Hypothalamus (tissue), 51 donors: ENCODE data around the gene GNAT1.

Source experiments
- DNase-seq, 51 donors: peaks; one replicate each; lab custom pipeline; 2025; lab: John Stamatoyannopoulos, UW

GNAT1 gene

GRCh38 chr3:50174947-50175524 is 16.4 kb upstream of the GNAT1 start:
- DNase-seq, result no peak

DNA sequence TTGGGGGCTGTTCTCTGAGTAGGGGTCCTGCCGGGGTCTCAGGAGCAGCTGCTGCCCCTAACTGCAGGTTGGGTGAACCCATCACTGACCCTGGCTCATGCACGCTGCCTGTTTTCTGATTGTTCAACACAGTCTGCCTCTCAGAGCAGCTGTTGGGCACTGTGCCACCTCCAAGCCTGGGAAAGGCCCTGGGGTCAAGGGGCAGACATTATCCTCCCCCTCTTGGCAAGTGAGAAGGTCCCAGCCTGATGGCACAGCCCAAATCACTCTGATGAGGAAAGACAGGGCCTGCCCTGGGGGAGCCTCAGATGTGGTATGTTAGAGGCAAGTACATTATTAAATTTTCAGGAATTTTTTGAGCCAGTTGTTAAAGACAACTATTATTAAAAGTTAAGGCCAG is 14.1 kb upstream of the GNAT1 start:
- DNase-seq, result peak in 1 of 51 donors; percentile 7

GRCh38 chr3:50179710-50180109 is 11.7 kb upstream of the GNAT1 start:
- DNase-seq, result no peak

GRCh38 chr3:50181985-50182384 is 9.4 kb upstream of the GNAT1 start:
- DNase-seq, result no peak

DNA sequence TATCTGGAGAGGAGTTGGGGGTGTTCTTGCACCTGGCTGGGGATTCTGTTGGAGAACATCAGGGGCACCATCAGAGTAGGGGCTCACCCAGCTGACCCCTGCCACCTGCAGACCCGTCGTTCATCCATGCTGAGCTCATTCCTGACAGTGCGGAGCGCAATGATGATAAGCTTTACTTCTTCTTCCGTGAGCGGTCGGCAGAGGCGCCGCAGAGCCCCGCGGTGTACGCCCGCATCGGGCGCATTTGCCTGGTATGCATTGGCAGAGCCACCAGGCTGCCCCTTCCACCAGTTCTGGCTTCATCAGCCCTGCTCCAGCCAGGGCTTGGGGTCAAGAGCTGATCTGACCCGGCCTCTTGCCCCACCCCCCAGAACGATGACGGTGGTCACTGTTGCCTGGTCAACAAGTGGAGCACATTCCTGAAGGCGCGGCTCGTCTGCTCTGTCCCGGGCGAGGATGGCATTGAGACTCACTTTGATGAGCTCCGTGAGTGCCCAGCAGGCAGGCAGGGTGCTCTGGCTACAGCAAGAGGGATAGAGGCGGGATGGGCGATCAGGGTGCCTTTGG is 8.8 kb upstream of the GNAT1 start:
- DNase-seq, result no peak

DNA sequence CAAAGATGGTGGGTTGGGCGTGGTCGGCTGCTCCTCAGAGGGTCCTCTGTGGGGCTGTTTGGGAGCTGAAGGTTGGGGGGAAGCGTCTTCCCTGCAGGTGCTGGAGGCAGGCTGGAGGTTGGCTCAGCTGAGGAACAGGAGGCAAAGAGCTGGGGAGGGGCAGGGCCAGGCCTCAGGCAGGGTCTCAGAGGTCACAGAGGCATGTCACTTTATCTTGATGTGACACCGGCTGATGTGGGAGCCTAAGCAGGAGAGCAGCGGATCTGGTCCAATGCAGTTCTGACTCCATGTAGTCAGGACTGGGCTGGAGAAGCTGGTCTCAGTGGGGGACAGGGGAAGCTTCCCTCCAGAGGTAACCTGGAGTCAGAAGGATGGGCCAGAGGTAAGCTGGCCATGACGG is 7.7 kb upstream of the GNAT1 start:
- DNase-seq, result no peak

- DNase-seq, result no peak
Observed at GRCh38 chr3:50184242-50184978, 7.0 kb upstream of the GNAT1 start.

DNA sequence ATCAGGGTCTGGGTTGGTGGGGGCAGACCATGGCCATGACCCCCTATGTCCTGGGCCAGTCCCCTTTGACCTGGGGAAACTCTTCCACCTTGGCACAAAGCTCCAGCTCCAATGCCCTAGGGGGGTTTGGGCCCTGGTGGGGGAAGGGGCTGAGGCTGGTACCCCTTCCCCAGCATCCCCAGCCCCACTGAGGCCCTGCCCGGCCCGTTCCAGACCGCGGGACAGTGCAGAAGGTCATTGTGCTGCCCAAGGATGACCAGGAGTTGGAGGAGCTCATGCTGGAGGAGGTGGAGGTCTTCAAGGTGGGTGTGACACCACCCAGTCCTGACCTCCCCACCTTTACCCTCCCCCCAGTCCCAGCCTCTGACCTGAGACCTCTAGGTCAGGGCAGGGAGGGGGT is 6.2 kb upstream of the GNAT1 start:
- DNase-seq, result no peak

DNA sequence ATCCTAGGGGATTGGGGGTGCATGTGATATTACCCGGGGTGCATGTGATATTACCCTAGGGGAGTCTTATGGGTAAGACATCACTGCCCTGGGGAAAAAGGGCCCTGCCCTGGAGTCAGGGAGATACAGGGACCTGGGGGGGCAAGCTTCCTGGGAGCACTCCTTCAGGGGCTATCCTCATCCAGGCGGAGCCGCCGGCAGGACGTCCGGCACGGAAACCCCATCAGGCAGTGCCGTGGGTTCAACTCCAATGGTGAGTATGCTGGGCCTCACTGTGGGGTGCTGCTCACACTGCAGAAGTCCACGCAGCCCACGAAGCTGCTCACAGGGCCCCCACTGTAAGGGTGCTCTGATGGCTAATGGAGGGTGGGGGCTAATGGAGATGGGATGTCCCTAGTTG is 5.3 kb upstream of the GNAT1 start:
- no peak for DNase-seq

- DNase-seq, result no peak
Observed at GRCh38 chr3:50187750-50188149, 3.7 kb upstream of the GNAT1 start.

GRCh38 chr3:50189274-50189673 is 2.1 kb upstream of the GNAT1 start:
- DNase-seq, result peak in 42 of 51 donors; percentile 9 to 85 (median 56)

DNA sequence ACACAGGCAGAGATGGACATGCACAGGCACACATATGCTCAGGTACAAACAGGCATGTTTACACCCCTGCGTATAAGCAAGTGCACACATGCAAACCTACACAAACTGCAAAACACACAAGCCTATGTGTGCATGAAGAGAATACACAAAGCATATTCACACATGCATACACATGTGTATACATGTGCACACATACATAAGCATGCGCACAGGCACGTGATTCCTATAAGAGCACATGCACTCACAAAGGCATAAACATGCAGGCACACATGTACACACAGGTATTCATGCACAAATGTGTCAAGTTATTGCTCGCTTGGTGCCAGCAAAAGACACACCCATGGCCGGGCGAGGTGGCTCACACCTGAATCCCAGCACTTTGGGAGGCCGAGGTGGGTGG is 1.4 kb upstream of the GNAT1 start:
- DNase-seq, result no peak

- no peak for DNase-seq
Observed at GRCh38 chr3:50192124-50192523, 714 bp downstream of the GNAT1 start.

GRCh38 chr3:50192689-50193141 is 1.3 kb downstream of the GNAT1 start:
- peak in 45 of 51 donors; percentile 9 to 81 (median 38) for DNase-seq

DNA sequence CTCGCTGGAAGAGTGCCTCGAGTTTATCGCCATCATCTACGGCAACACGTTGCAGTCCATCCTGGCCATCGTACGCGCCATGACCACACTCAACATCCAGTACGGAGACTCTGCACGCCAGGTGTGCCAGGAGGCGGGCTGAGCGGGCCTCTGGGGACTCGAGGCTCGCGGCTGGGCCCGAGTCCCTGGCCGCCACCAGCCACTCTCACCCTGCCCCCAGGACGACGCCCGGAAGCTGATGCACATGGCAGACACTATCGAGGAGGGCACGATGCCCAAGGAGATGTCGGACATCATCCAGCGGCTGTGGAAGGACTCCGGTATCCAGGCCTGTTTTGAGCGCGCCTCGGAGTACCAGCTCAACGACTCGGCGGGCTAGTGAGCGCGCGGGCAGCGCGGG is 1.9 kb downstream of the GNAT1 start:
- DNase-seq, result no peak

DNA sequence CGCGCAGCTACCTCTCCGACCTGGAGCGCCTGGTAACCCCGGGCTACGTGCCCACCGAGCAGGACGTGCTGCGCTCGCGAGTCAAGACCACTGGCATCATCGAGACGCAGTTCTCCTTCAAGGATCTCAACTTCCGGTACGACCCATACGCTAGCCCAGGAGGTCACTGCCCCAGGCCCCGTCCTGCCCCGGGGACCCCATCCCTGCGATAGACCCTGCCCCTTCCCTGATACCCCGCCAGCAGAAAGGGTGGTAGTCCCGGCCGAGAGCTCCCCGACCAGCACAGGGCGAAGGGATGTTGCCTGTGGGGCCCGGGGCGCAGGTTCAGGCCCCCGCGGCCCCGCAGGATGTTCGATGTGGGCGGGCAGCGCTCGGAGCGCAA is 2.3 kb downstream of the GNAT1 start:
- no peak for DNase-seq

DNA sequence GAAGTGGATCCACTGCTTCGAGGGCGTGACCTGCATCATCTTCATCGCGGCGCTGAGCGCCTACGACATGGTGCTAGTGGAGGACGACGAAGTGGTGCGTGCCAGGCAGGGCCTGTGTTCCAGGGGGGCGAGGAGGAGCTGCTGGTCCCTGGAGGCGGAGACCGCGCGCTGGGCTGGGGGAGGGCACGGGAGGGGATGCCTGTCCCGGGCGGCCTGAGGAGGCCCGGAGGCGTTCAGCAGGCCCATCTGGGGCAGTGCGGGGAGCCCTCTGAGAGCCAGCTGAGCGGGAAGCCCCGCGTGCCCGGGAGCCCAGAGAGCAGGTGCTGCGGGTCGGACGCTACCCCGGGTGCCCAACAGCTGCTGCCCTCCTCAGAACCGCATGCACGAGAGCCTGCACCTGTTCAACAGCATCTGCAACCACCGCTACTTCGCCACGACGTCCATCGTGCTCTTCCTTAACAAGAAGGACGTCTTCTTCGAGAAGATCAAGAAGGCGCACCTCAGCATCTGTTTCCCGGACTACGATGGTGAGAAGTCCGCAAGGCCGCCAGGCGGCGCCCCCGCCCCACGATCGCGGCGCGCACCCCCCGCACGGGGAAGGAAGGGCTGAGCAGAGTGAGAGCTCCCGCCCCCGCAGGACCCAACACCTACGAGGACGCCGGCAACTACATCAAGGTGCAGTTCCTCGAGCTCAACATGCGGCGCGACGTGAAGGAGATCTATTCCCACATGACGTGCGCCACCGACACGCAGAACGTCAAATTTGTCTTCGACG is 2.9 kb downstream of the GNAT1 start:
- peak in 47 of 51 donors; percentile 6 to 83 (median 47) for DNase-seq

- no peak for DNase-seq
Observed at GRCh38 chr3:50194903-50195500, 3.6 kb downstream of the GNAT1 start.

DNA sequence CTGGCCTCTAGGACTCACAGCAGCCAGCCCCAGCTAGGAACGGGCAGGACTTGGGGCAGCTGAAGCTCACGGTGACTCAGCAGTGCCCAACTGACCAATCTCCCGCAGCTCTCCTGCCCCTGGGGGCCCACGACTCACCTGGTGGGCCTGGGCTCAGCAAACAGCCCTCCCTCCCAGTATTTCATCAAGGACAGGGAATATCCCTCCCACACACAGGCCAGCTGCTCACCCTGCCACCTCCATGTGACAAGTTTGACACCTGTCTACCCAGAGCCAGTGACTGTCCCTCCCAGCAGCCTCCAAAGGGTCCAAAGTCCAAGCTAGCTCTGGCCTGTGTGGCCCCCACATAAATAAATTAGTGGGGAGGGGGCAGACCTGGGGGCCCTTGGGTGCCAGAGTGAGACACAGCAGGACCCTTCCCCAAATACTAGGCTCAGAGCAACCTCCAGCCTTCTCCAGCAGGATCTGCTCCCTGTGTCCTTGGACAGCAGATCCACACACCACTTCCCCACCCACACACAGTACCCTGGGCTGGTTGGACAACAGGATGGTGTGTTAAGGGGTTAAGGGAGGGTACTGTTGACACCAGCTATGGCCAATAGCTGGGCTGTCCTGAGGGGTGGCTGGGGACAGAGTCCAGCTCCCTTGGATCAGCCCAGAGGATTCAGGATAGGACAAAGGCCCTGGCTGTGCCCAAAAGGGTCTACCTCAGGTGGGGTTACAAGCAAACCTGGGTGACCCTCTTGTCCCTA is 4.3 kb downstream of the GNAT1 start:
- DNase-seq, result no peak

DNA sequence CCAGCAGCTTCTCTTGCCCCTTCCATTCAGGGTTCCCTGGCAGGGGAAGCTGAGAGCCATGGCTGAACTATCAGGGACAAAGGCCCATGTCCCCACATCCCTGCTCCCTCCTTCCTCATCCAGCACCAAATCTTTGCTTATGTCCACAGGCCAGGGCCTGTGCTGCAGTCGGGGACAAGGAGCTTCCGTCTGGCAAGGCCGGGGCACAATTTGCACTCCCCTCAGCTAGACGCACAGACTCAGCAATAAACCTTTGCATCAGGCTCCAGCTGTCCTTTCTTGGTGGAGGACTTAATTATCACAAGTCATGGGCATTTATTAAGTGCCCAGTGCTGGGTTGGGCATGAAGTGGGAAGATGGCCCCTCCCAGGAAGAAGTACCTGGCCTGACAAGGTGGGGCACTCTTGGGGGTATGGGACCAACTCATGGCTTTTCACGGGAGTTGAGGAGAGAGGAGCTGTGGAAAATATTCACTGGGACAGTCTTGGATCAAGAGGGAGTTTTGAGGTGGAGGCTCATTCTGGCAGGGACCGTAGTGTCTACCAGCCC is 4.9 kb downstream of the GNAT1 start:
- DNase-seq, result no peak
